HCT116 (cell line): ENCODE data around the gene ACOXL.

ENCODE experiments used
- CEBPB ChIP-seq: IDR thresholded peaks from 2 replicates; pipeline ENCODE4 v1.6.1; 2012; ENCODE audit warnings: low read depth
- EGR1 ChIP-seq: IDR thresholded peaks from 2 replicates; pipeline ENCODE4 v1.6.1; 2012; ENCODE audit warnings: low read depth
- EZH2 ChIP-seq: fragments of 200-600 bp; sonication (generic); IDR thresholded peaks from 2 replicates; pipeline ENCODE4 v1.6.1; 2017; ENCODE audit warnings: antibody characterized with exemption, mixed run types
- EZH2phosphoT487 ChIP-seq: fragments of 200-600 bp; IDR thresholded peaks from 2 replicates; pipeline ENCODE4 v1.6.1; 2018; ENCODE audit warnings: antibody characterized with exemption, borderline replicate concordance
- POLR2A ChIP-seq: IDR thresholded peaks from 2 replicates; pipeline ENCODE4 v1.7.0; 2011; ENCODE audit warnings: borderline replicate concordance; ENCODE audit not compliant: insufficient read depth, insufficient read length; ENCODE audit errors: extremely low read depth
- POLR2AphosphoS5 ChIP-seq: IDR thresholded peaks from 2 replicates; pipeline ENCODE4 v1.6.1; 2011; ENCODE audit warnings: mild to moderate bottlenecking, low read depth, low read length, moderate library complexity
- RAD21 ChIP-seq: IDR thresholded peaks from 2 replicates; pipeline ENCODE4 v1.6.1; 2012; ENCODE audit warnings: low read depth, mild to moderate bottlenecking
- SIN3A ChIP-seq: IDR thresholded peaks from 2 replicates; pipeline ENCODE4 v1.6.1; 2012; ENCODE audit warnings: low read depth
- TF ChIP-seq, protein P1 (sequence below), 3 experiments: fragments of 200-600 bp in 1 of 3; sonication (generic) in 1 of 3; IDR thresholded peaks in 2 of 3; conservative IDR thresholded peaks in 1 of 3; 2 replicates each; pipeline ENCODE4 v1.5.1; 2012 to 2017; ENCODE audit warnings: low read depth in 2 of 3, low read length in 2 of 3, antibody characterized with exemption in 1 of 3, borderline replicate concordance in 1 of 3, control low read depth in 1 of 3, mild to moderate bottlenecking in 1 of 3, mixed read lengths in 1 of 3, mixed run types in 1 of 3, moderate library complexity in 1 of 3; ENCODE audit not compliant: insufficient read depth in 1 of 3
- TF ChIP-seq, protein P2 (sequence below): IDR thresholded peaks from 2 replicates; pipeline ENCODE4 v1.6.1; 2012
- TF ChIP-seq, protein P3 (sequence below): IDR thresholded peaks from 2 replicates; pipeline ENCODE4 v1.6.1; 2012; ENCODE audit warnings: low read depth

DNA sequence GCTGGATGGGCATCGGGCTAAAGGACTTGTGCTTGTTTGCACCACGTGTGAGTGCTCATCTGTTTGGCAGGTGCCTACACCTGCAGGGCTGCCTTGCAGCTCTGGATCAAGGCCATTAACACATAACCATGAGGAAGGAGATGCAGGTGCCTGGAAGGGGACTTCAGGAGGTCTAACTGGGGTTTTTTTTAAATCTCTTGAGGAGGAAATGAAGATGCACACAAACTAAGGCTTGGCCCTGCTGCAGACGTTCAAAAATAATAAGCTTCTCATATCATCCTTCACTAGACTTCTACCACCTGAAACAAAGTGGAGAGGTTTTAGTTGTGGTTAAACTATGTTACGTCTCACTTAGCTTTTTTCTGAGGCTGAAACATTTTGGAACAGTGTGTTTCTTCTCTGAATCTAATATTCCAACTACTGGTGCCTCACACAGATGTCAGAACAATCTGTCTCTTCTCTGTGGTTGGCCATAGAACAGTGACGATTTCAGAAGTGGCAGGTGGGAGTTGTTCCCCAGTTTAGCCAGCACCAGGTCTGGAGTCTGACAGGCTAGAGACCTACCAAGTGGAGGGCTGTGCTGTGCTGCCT is 424.8 kb downstream of the ACOXL start:
- TF ChIP-seq EZH2 (no peak), POLR2AphosphoS5 (no peak), EGR1 (no peak), POLR2A (no peak), CEBPB (no peak), EZH2phosphoT487 (no peak), SIN3A (no peak), RAD21 (no peak)
- TF ChIP-seq, protein P1, sequence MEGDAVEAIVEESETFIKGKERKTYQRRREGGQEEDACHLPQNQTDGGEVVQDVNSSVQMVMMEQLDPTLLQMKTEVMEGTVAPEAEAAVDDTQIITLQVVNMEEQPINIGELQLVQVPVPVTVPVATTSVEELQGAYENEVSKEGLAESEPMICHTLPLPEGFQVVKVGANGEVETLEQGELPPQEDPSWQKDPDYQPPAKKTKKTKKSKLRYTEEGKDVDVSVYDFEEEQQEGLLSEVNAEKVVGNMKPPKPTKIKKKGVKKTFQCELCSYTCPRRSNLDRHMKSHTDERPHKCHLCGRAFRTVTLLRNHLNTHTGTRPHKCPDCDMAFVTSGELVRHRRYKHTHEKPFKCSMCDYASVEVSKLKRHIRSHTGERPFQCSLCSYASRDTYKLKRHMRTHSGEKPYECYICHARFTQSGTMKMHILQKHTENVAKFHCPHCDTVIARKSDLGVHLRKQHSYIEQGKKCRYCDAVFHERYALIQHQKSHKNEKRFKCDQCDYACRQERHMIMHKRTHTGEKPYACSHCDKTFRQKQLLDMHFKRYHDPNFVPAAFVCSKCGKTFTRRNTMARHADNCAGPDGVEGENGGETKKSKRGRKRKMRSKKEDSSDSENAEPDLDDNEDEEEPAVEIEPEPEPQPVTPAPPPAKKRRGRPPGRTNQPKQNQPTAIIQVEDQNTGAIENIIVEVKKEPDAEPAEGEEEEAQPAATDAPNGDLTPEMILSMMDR (IDR thresholded peaks at IDR 0.05 in 2 of 3, conservative IDR thresholded peaks at IDR 0.05 in 1 of 3; ENCODE audit: borderline replicate concordance in 1 of 3, insufficient read depth in 1 of 3, low read depth in 2 of 3, low read length in 2 of 3): no peak
- TF ChIP-seq, protein P2, sequence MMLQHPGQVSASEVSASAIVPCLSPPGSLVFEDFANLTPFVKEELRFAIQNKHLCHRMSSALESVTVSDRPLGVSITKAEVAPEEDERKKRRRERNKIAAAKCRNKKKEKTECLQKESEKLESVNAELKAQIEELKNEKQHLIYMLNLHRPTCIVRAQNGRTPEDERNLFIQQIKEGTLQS: no peak
- TF ChIP-seq, protein P3, sequence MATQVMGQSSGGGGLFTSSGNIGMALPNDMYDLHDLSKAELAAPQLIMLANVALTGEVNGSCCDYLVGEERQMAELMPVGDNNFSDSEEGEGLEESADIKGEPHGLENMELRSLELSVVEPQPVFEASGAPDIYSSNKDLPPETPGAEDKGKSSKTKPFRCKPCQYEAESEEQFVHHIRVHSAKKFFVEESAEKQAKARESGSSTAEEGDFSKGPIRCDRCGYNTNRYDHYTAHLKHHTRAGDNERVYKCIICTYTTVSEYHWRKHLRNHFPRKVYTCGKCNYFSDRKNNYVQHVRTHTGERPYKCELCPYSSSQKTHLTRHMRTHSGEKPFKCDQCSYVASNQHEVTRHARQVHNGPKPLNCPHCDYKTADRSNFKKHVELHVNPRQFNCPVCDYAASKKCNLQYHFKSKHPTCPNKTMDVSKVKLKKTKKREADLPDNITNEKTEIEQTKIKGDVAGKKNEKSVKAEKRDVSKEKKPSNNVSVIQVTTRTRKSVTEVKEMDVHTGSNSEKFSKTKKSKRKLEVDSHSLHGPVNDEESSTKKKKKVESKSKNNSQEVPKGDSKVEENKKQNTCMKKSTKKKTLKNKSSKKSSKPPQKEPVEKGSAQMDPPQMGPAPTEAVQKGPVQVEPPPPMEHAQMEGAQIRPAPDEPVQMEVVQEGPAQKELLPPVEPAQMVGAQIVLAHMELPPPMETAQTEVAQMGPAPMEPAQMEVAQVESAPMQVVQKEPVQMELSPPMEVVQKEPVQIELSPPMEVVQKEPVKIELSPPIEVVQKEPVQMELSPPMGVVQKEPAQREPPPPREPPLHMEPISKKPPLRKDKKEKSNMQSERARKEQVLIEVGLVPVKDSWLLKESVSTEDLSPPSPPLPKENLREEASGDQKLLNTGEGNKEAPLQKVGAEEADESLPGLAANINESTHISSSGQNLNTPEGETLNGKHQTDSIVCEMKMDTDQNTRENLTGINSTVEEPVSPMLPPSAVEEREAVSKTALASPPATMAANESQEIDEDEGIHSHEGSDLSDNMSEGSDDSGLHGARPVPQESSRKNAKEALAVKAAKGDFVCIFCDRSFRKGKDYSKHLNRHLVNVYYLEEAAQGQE: no peak
